LHCN-M2 (cell line): Measurements from ENCODE around the gene DYNLRB2. TPM values are rescaled to one million over a fixed set of nuclear protein-coding genes. Genes with fewer than 3 reads are reported as not detected.
A peak's percentile ranks its signal among the peaks of the same experiment; 100 is the strongest.

Experiments
- DNase-seq: peaks from one replicate; pipeline ENCODE4 v3.0.0-alpha.2; 2012; ENCODE audit warnings: low read depth
- total RNA-seq: library from RNA; depleted of rRNA; stranded (reverse); fragments of >200 nt; gene quantifications from 2 replicates; pipeline ENCODE4 v1.2.3, GENCODE V29; 2014

Gene DYNLRB2
- total RNA-seq, 1 experiment from 2014 or later = not detected

GRCh38 chr16:80552277-80552676, 11.5 kb downstream of the DYNLRB2 start:
- no peak for DNase-seq

GRCh38 chr16:80554033-80554432, 13.2 kb downstream of the DYNLRB2 start:
- no peak for DNase-seq

- DNase-seq = no peak
Observed at GRCh38 chr16:80556481-80556880, 15.7 kb downstream of the DYNLRB2 start.

- DNase-seq = no peak
Observed at GRCh38 chr16:80557037-80557436, 16.2 kb downstream of the DYNLRB2 start.

- DNase-seq = no peak
Observed at GRCh38 chr16:80559369-80559768, 18.6 kb downstream of the DYNLRB2 start.

- no peak for DNase-seq
Observed at GRCh38 chr16:80563066-80563465, 22.3 kb downstream of the DYNLRB2 start.

- no peak for DNase-seq
Observed at GRCh38 chr16:80564394-80564793, 23.6 kb downstream of the DYNLRB2 start.

GRCh38 chr16:80569440-80570105, 28.8 kb downstream of the DYNLRB2 start:
- no peak for DNase-seq

- no peak for DNase-seq
Observed at GRCh38 chr16:80570106-80570478, 29.3 kb downstream of the DYNLRB2 start.

- no peak for DNase-seq
Observed at GRCh38 chr16:80573700-80574120, 32.9 kb downstream of the DYNLRB2 start.

- DNase-seq = no peak
Observed at GRCh38 chr16:80576343-80576912, 35.6 kb downstream of the DYNLRB2 start.

GRCh38 chr16:80577485-80578280, 36.9 kb downstream of the DYNLRB2 start:
- DNase-seq = no peak

GRCh38 chr16:80580109-80580832, 39.5 kb downstream of the DYNLRB2 start:
- no peak for DNase-seq

- DNase-seq = peak; percentile 3
Observed at GRCh38 chr16:80583466-80583865, 42.7 kb downstream of the DYNLRB2 start.

- no peak for DNase-seq
Observed at GRCh38 chr16:80585764-80586163, 45.0 kb downstream of the DYNLRB2 start.

GRCh38 chr16:80586476-80586875, 45.7 kb downstream of the DYNLRB2 start:
- DNase-seq = no peak

GRCh38 chr16:80587071-80587470, 46.3 kb downstream of the DYNLRB2 start:
- DNase-seq = no peak

- DNase-seq = no peak
Observed at GRCh38 chr16:80591071-80591915, 50.5 kb downstream of the DYNLRB2 start.

- DNase-seq = no peak
Observed at GRCh38 chr16:80592273-80592672, 51.5 kb downstream of the DYNLRB2 start.

- no peak for DNase-seq
Observed at GRCh38 chr16:80594756-80595155, 54.0 kb downstream of the DYNLRB2 start.
